Esophagus squamous epithelium (tissue), 5 donors: Measurements from ENCODE around the gene LSM11. TPM values are rescaled to one million over a fixed set of nuclear protein-coding genes. Genes with fewer than 3 reads are reported as not detected.
A peak's percentile ranks its signal among the peaks of the same experiment; 100 is the strongest.

ENCODE experiments used
- DNase-seq: peaks from one replicate; lab custom pipeline; 2025; lab: John Stamatoyannopoulos, UW
- H3K27ac ChIP-seq, 4 donors: fragments of 200-600 bp; sonication (generic); one replicate each; pipeline ENCODE4 v1.5.1; 2016 to 2019; ENCODE audit warnings: mild to moderate bottlenecking in 1 of 4
- H3K27me3 ChIP-seq, 4 donors: fragments of 200-600 bp; sonication (generic); 1 replicate in 3 of 4; 2 replicates in 1 of 4; pipeline versions ENCODE4 v1.5.1 to v1.6.0; 2017 to 2021; ENCODE audit warnings: antibody characterized with exemption in 1 of 4
- H3K36me3 ChIP-seq, 3 donors: fragments of 200-600 bp; sonication (generic); one replicate each; pipeline ENCODE4 v1.5.1; 2016 to 2019
- H3K4me1 ChIP-seq, 3 donors: fragments of 200-600 bp; sonication (generic); one replicate each; pipeline ENCODE4 v1.5.1; 2017 to 2019
- H3K4me3 ChIP-seq, 4 donors: fragments of 200-600 bp; sonication (generic); 1 replicate in 3 of 4; 2 replicates in 1 of 4; pipeline ENCODE4 v1.5.1; 2016 to 2019; ENCODE audit warnings: mild to moderate bottlenecking in 2 of 4, moderate library complexity in 1 of 4
- H3K9me3 ChIP-seq, 3 donors: fragments of 200-600 bp; sonication (generic); one replicate each; pipeline ENCODE4 v1.5.1; 2016 to 2019
- CTCF ChIP-seq, 6 experiments: fragments of 450-650 bp in 4 of 6; fragments of 200-600 bp in 2 of 6; sonication (generic) in 2 of 6; IDR thresholded peaks; one replicate each; pipeline ENCODE4 v1.5.1; 2016 to 2019; ENCODE audit warnings: antibody characterized with exemption in 6 of 6, mild to moderate bottlenecking in 4 of 6, moderate library complexity in 4 of 6
- POLR2A ChIP-seq, 4 donors: fragments of 450-650 bp; IDR thresholded peaks; one replicate each; pipeline ENCODE4 v1.6.1; 2017; ENCODE audit warnings: antibody characterized with exemption in 4 of 4, mild to moderate bottlenecking in 4 of 4, moderate library complexity in 3 of 4
- WGBS, 2 donors: methylation state at CpG; one replicate each; pipeline ENCODE4 v1.1.5; 2018; 5-methylcytosine and 5-hydroxymethylcytosine counted together
- intact Hi-C: fragments of 100-400 bp; cut with DNase I; formaldehyde crosslinking; loops from one replicate; pipeline ENCODE4 v1.15.0; 2022
- total RNA-seq, 4 donors: library from RNA; depleted of rRNA; stranded (reverse); fragments of >200 nt; gene quantifications; one replicate each; pipeline ENCODE4 v1.1.0, GENCODE V29; 2016
- donor health status: DM: yes; HTN: yes; CAD: no.

LSM11 gene
- total RNA-seq, 4 donors from 2014 or later = 2.1 to 6.7 (median 3.6) TPM

GRCh38 chr5:157744051-157745011 is 819 bp downstream of the LSM11 start:
- H3K36me3 ChIP-seq = peaks cover 0 to 11% (median 3%) of the 10 kb centered on the region in 3 donors
- TF ChIP-seq POLR2A (IDR thresholded peaks at IDR 0.05) (no peak), CTCF (IDR thresholded peaks at IDR 0.05) (no peak)
- peak overlapping the region; percentile 70 to 86 (median 80) for H3K27ac ChIP-seq
- 8 to 19% methylated on average over 16 to 34 of the region's 56 CpGs for WGBS, 2 donors
- H3K4me3 ChIP-seq = peak overlapping the region; percentile 60 to 88 (median 75)
- peaks cover 0 to 22% (median 9%) of the 10 kb centered on the region in 3 donors for H3K4me1 ChIP-seq
- H3K9me3 ChIP-seq = no peaks in the 10 kb centered on the region
- DNase-seq = no peak
- intact Hi-C loops = no loop called here
- H3K27me3 ChIP-seq = no peaks in the 10 kb centered on the region

- Histone ChIP-seq H3K27me3 (no peaks in the 10 kb centered on the region), H3K4me3 (peak overlapping the region in 3 of 4 donors; percentile 60 to 88 (median 84)), H3K36me3 (peaks cover 0 to 4% (median 0%) of the 10 kb centered on the region in 3 donors), H3K27ac (peak overlapping the region in 3 of 4 donors; percentile 70 to 86 (median 76)), H3K4me1 (peaks cover 0 to 22% (median 9%) of the 10 kb centered on the region in 3 donors), H3K9me3 (no peaks in the 10 kb centered on the region)
- 69 to 73% methylated on average over 4 of the region's 4 CpGs for WGBS, 2 donors
- no peak for DNase-seq
- TF ChIP-seq POLR2A (IDR thresholded peaks at IDR 0.05) (no peak), CTCF (IDR thresholded peaks at IDR 0.05) (no peak)
- intact Hi-C loops = no loop called here
Measured at GRCh38 chr5:157745041-157745456, 1.5 kb downstream of the LSM11 start.

- H3K4me1 ChIP-seq = peaks cover 0 to 22% (median 9%) of the 10 kb centered on the region in 3 donors
- intact Hi-C loops = no loop called here
- H3K27ac ChIP-seq = no peak overlapping the region
- 88 to 90% methylated on average over 6 of the region's 6 CpGs for WGBS, 2 donors
- no peak for TF ChIP-seq CTCF (IDR thresholded peaks at IDR 0.05)
- no peak for TF ChIP-seq POLR2A (IDR thresholded peaks at IDR 0.05)
- no peak overlapping the region for H3K4me3 ChIP-seq
- no peaks in the 10 kb centered on the region for H3K9me3 ChIP-seq
- H3K27me3 ChIP-seq = no peaks in the 10 kb centered on the region
- no peak for DNase-seq
- H3K36me3 ChIP-seq = peaks cover 0 to 12% (median 0%) of the 10 kb centered on the region in 3 donors
Measured at GRCh38 chr5:157747173-157747740, 3.7 kb downstream of the LSM11 start.

GRCh38 chr5:157747766-157748700 is 4.5 kb downstream of the LSM11 start:
- no peak for DNase-seq
- H3K36me3 ChIP-seq = peaks cover 0 to 20% (median 0%) of the 10 kb centered on the region in 3 donors
- H3K4me3 ChIP-seq = no peak overlapping the region
- peaks cover 0 to 18% (median 8%) of the 10 kb centered on the region in 3 donors for H3K4me1 ChIP-seq
- H3K9me3 ChIP-seq = no peaks in the 10 kb centered on the region
- 78 to 92% methylated on average over 8 of the region's 8 CpGs for WGBS, 2 donors
- no peaks in the 10 kb centered on the region for H3K27me3 ChIP-seq
- no peak for TF ChIP-seq CTCF (IDR thresholded peaks at IDR 0.05)
- intact Hi-C loops = no loop called here
- no peak overlapping the region for H3K27ac ChIP-seq
